ENCODE results near the gene TRPM6.
"Not testable (repeated sequence)": the region's sequence is repeated elsewhere in the genome, so short reads cannot be mapped to it uniquely, and the experiment has no call there.

GRCh38 chr9:74853024-74853423 is 34.7 kb downstream of the TRPM6 start:
- not testable (repeated sequence) for TF ChIP-seq CTCF, EZH2phosphoT487 (IDR thresholded peaks at IDR 0.05; ENCODE audit: low read length)
